ENCODE results near the gene TPM2.
"Not testable (repeated sequence)": the region's sequence is repeated elsewhere in the genome, so short reads cannot be mapped to it uniquely, and the experiment has no call there.

DNA sequence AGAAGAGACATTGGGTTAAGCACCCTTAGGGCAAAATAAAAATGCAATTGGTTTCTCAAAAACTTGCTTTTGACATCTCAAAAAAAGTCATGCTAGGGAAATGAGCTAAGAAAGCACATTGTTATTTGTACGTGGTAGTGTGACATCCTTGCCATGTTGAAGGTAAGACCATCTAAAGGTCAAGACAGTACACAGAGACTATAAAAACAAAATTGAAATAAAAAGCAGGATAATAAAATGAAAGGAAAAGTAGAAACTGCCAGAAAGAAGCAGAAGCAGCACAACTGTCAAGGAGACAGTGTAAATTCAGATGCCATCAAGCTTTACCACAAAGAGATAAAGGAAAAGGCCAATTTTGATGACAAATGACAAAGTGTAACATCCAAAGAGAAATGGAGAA is 50.5 kb downstream of the TPM2 start:
- TF ChIP-seq JUNB (IDR thresholded peaks at IDR 0.05); SPI1 (IDR thresholded peaks at IDR 0.05; ENCODE audit: borderline replicate concordance, insufficient read depth, low read depth, low read length); NR2C1 (IDR thresholded peaks at IDR 0.05); ZNF24 (IDR thresholded peaks at IDR 0.05); EZH2 (IDR thresholded peaks at IDR 0.05; ENCODE audit: borderline replicate concordance, control insufficient read depth, low read depth, low read length); MTA3 (IDR thresholded peaks at IDR 0.05; ENCODE audit: borderline replicate concordance, low read length); CBFB (IDR thresholded peaks at IDR 0.05; ENCODE audit: low read depth); POLR2A (IDR thresholded peaks at IDR 0.05; ENCODE audit: low read depth, low read length); IKZF1 (conservative IDR thresholded peaks at IDR 0.05): not testable (repeated sequence)
- TF ChIP-seq, protein P1, sequence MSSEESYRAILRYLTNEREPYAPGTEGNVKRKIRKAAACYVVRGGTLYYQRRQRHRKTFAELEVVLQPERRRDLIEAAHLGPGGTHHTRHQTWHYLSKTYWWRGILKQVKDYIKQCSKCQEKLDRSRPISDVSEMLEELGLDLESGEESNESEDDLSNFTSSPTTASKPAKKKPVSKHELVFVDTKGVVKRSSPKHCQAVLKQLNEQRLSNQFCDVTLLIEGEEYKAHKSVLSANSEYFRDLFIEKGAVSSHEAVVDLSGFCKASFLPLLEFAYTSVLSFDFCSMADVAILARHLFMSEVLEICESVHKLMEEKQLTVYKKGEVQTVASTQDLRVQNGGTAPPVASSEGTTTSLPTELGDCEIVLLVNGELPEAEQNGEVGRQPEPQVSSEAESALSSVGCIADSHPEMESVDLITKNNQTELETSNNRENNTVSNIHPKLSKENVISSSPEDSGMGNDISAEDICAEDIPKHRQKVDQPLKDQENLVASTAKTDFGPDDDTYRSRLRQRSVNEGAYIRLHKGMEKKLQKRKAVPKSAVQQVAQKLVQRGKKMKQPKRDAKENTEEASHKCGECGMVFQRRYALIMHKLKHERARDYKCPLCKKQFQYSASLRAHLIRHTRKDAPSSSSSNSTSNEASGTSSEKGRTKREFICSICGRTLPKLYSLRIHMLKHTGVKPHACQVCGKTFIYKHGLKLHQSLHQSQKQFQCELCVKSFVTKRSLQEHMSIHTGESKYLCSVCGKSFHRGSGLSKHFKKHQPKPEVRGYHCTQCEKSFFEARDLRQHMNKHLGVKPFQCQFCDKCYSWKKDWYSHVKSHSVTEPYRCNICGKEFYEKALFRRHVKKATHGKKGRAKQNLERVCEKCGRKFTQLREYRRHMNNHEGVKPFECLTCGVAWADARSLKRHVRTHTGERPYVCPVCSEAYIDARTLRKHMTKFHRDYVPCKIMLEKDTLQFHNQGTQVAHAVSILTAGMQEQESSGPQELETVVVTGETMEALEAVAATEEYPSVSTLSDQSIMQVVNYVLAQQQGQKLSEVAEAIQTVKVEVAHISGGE (CRISPR knock-in tag; IDR thresholded peaks at IDR 0.05), result not testable (repeated sequence)
- TF ChIP-seq, protein P2, sequence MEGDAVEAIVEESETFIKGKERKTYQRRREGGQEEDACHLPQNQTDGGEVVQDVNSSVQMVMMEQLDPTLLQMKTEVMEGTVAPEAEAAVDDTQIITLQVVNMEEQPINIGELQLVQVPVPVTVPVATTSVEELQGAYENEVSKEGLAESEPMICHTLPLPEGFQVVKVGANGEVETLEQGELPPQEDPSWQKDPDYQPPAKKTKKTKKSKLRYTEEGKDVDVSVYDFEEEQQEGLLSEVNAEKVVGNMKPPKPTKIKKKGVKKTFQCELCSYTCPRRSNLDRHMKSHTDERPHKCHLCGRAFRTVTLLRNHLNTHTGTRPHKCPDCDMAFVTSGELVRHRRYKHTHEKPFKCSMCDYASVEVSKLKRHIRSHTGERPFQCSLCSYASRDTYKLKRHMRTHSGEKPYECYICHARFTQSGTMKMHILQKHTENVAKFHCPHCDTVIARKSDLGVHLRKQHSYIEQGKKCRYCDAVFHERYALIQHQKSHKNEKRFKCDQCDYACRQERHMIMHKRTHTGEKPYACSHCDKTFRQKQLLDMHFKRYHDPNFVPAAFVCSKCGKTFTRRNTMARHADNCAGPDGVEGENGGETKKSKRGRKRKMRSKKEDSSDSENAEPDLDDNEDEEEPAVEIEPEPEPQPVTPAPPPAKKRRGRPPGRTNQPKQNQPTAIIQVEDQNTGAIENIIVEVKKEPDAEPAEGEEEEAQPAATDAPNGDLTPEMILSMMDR (IDR thresholded peaks at IDR 0.05 in 2 of 3, conservative IDR thresholded peaks at IDR 0.05 in 1 of 3; ENCODE audit: control insufficient read depth in 2 of 3, extremely low read depth in 1 of 3, insufficient read depth in 1 of 3, low read depth in 3 of 3, low read length in 3 of 3), result not testable (repeated sequence)
